Measurements from ENCODE around the gene SPATA7.

Gene SPATA7

DNA sequence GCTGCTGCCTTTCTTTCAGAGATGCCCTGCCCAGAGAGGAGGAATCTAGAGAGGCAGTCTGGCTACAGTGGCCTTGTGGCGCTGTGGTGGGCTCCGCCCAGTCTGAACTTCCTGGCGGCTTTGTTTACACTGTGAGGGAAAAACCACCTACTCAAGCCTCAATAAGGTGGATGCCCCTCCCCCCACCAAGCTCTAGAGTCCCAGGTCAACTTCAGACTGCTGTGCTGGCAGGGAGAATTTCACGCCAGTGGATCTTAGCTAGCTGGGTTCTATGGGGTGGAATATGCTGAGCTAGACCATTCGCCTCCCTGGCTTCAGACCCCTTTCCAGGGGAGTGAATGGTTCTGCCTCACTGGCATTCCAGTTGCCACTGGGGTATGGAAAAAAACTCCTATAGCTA, 25.6 kb downstream of the SPATA7 start:
- in situ Hi-C loops (cut with MboI; ENCODE audit: low sequenced_read_pairs): no loop called here

DNA sequence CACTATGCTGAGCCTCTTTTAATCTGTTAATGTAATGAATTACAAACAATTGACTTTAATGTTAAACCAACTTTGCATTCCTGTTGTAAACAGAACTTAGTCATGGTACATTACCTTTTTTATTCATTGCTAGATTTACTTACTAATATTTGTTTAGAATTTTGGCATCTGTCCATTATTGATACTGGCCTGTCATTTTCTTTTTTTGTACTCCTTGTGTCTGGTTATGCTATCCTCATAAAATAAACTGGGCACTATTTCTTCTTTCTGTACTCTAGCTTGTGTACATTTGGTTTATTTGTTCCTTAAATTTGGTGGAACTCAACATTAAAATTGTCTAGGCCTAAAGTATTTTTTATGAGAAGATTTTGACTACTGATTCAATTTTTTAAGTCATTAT, 32.1 kb downstream of the SPATA7 start:
- in situ Hi-C loops (cut with MboI; ENCODE audit: low sequenced_read_pairs): no loop called here

GRCh38 chr14:88420187-88420586, 34.7 kb downstream of the SPATA7 start:
- in situ Hi-C loops (cut with MboI; ENCODE audit: low sequenced_read_pairs): no loop called here

GRCh38 chr14:88421286-88421685, 35.8 kb downstream of the SPATA7 start:
- in situ Hi-C loops (cut with MboI; ENCODE audit: low sequenced_read_pairs): no loop called here

DNA sequence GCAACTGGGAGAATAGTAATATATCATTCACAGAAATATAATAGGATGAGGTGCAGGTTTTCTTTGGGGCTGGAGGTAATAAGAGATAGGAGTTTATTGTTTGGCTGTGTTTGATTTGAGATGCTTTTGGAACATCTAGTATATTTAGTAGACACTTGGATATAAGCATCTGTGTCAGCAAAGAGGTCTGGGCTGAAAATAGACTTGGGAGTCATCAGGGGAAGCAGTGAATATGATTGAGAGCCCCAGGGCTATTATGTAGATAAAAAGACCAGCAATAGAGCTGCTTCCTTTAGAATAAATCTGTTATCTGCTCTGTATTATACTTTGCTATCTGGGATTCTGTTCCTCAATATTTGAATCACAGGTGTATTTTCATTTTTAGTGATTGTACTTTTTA, 36.6 kb downstream of the SPATA7 start:
- in situ Hi-C loops (cut with MboI; ENCODE audit: low sequenced_read_pairs): no loop called here

- in situ Hi-C loops (cut with MboI; ENCODE audit: low sequenced_read_pairs): no loop called here
These were observed 37.6 kb downstream of the SPATA7 start for GRCh38 chr14:88422919-88423650.

GRCh38 chr14:88424573-88424972, 39.1 kb downstream of the SPATA7 start:
- in situ Hi-C loops (cut with MboI; ENCODE audit: low sequenced_read_pairs): no loop called here

GRCh38 chr14:88426271-88426670, 40.8 kb downstream of the SPATA7 start:
- in situ Hi-C loops (cut with MboI; ENCODE audit: low sequenced_read_pairs): no loop called here

GRCh38 chr14:88430976-88431375, 45.5 kb downstream of the SPATA7 start:
- in situ Hi-C loops (cut with MboI; ENCODE audit: low sequenced_read_pairs): no loop called here

GRCh38 chr14:88437658-88438057, 52.2 kb downstream of the SPATA7 start:
- in situ Hi-C loops (cut with MboI; ENCODE audit: low sequenced_read_pairs): no loop called here

- in situ Hi-C loops (cut with MboI; ENCODE audit: low sequenced_read_pairs): no loop called here
These were observed 53.6 kb downstream of the SPATA7 start for GRCh38 chr14:88439088-88439487.

DNA sequence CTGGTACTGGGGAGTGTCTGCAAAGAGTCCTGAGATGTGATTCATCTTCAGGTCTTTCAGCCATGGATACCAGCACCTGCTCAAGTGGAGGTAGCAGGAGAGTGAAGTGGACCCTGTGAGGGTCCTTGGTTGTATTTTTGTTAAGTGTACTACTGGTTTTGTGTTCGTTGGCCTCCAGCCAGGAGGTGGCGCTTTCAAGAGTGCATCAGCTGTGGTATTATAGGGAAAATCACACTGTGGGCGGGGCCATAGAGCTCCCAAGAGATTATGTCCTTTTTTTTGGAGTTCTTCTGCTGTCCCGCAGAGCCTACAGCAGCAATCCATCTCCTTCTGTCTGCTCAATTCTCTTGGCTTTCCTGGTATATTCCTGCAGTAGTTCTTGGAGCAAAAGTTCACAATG, 66.8 kb downstream of the SPATA7 start:
- in situ Hi-C loops (cut with MboI; ENCODE audit: low sequenced_read_pairs): no loop called here

DNA sequence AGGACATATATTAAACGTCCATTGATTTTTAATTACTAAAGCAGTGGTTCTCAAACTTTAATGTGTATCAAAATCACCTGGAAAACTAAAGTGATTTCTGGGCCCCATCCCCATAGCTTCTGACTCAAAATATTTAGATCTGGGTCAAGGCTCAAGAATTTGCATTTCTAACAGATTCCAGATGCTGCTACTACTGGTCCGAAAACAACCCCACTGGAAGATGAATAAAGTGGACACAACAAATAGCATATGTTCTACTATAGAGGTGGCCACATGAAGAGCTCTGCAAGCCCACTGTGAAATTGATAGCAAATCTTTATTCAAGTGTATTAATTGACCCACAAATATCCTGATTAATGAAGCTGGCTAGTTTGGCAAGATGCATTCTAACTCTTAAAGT, 69.4 kb downstream of the SPATA7 start:
- in situ Hi-C loops (cut with MboI; ENCODE audit: low sequenced_read_pairs): no loop called here

GRCh38 chr14:88463318-88463717, 77.9 kb downstream of the SPATA7 start:
- in situ Hi-C loops (cut with MboI; ENCODE audit: low sequenced_read_pairs): no loop called here

- in situ Hi-C loops (cut with MboI; ENCODE audit: low sequenced_read_pairs): no loop called here
These were observed 82.9 kb downstream of the SPATA7 start for GRCh38 chr14:88468406-88468805.

DNA sequence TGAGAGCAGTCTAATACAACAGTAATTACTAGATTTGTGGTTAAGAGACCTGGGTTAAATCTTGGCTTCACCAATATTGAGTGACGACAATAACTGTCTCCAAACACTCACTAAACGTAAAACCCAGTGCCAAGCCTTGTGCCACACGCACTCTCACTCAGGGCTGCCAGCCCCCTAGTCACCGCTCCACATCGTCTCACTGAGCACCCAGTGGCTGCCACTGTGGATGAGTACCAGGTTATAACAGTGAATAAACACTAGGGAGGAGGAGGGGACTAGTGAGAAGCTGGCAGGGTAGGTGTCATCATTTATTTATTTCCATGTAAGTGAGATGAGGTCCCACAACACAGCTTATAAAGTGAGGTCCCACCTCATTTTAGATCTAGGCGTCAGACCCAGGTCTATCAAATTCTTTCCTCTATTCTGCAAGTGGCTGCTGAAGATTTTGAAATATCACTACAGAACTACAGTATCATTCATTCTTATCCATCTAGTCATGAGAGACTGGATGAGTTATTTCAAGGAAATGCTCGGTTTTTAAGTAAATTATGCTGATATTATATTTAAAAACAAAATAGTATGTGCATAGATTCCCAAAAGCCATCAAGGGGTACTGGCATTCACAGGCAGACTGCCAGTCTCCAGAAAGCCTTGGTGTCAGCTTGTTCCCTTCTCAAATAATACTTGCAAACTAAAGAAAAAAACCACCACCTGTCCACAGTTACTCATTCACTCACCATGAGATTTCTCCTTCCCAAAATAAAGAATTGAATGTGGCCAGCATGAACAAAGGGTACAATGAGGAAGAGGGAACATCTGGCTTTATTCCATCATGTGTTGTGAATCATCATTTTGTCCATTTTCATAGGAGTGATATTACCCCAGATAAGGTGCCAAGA, 85.3 kb downstream of the SPATA7 start:
- in situ Hi-C loops (cut with MboI; ENCODE audit: low sequenced_read_pairs): no loop called here

DNA sequence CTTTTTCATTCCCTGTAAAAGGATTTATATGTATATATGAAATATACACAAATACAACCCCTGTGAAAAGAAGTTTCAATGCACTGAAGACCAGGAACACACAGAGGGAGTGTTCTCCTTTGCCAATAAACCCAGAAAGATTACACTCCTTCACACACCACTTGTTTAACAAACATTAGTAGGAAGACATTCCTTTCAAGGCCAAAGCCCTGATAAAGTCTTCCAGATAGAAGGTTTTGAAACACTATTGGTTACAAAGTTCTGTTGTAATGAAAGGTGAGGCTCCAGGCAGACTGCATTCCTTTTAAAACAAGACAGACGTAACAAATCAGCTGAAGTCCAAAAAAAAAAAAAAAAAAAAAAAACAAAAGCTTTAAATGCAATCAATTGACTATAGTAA, 88.3 kb downstream of the SPATA7 start:
- in situ Hi-C loops (cut with MboI; ENCODE audit: low sequenced_read_pairs): no loop called here

DNA sequence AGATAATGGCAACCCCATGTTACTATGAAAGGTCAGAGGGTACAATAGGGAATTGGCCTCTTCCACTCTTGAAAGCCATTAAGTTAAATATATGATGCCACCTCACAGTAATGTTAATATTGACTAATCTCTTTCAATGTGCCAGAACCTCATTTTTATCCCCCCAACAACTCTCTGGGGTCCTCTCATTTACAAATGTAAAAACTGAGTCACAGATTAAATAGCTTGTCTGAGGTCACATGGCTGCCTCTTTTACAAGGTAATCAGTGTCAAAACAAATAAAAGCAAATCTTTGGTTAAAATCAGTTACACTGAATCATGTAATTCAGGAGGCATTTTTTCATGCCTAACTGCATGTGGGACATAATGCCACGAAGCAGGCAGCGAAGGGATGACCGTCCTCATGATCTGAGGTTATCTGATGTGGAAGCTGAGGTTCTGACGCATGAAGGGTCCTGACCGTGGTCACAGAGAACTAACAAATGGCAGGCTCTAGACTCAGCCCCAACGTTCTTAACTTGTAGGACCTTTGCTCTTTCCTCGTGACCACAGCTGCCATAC, 90.8 kb downstream of the SPATA7 start:
- in situ Hi-C loops (cut with MboI; ENCODE audit: low sequenced_read_pairs): loop anchor here (25.0 kb wide), 1 partner anchor 1436 kb away; no protein-coding TSS in a partner anchor

DNA sequence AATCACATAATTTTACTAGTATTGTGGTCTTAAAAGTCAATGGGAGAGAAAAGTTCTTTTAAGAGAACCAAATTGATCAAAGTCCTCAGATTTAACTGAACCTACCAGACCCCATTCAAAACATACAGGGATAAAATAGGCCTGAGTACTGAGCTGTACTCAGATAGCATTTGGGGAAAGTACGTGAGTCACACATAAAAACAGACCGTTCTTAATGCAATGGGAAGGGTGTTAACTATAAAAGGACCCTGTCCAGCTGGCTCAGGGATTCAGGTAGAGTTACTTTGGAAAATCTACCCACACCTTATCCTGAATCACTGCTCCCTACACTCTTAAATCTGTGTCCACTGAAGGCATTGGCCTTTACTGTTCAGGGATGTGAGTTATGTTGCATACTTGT, 91.4 kb downstream of the SPATA7 start:
- in situ Hi-C loops (cut with MboI; ENCODE audit: low sequenced_read_pairs): loop anchor here (25.0 kb wide), 1 partner anchor 1435 kb away; no protein-coding TSS in a partner anchor

GRCh38 chr14:88477513-88478250, 92.2 kb downstream of the SPATA7 start:
- in situ Hi-C loops (cut with MboI; ENCODE audit: low sequenced_read_pairs): loop anchor here (25.0 kb wide), 1 partner anchor 1435 kb away; no protein-coding TSS in a partner anchor

DNA sequence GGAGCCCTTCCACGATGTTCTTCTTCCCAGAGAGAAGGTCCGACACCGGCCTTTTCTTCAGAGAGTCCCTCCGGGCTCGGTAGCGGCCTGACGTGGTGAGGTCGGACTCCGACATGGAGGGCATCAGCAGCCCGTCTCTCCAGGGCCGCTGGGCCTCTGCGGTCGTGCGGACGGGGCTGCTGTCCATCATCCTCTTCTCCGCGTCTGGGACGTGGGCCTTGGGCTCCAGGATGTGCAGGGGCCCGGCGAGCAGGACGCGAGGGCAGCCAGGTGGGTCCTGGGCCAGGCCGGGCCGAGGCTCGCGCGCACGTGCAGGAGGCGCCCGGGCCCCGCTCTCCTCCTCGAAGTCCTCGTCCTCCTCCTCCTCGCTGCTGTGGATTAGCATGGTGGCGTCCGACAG, 93.5 kb downstream of the SPATA7 start:
- in situ Hi-C loops (cut with MboI; ENCODE audit: low sequenced_read_pairs): loop anchor here (25.0 kb wide), 1 partner anchor 1433 kb away; no protein-coding TSS in a partner anchor

Data from HL-60/S4 treated with retinoic acid at 250 ng/mL for 4 days and 3 days (cell line).